GM12878 (cell line): ENCODE results near the gene LRP1B.

ENCODE experiments used
- CTCF ChIP-seq, 3 experiments: IDR thresholded peaks in 2 of 3; conservative IDR thresholded peaks in 1 of 3; 2 replicates each; pipeline ENCODE4 v1.5.1; 2011; ENCODE audit warnings: low read depth in 3 of 3, low read length in 3 of 3, mild to moderate bottlenecking in 3 of 3, control low read depth in 2 of 3, moderate library complexity in 2 of 3, inconsistent platforms in 1 of 3, mixed read lengths in 1 of 3; ENCODE audit not compliant: control insufficient read depth in 2 of 3, insufficient read depth in 1 of 3; ENCODE audit errors: extremely low read depth in 1 of 3
- EP300 ChIP-seq, 2 experiments: fragments of 150-350 bp in 1 of 2; IDR thresholded peaks; 2 replicates each; pipeline ENCODE4 v1.6.1; 2011 to 2012; ENCODE audit warnings: low read depth in 2 of 2, low read length in 2 of 2, borderline replicate concordance in 1 of 2, improper control_type of control experiment in 1 of 2, inconsistent platforms in 1 of 2; ENCODE audit not compliant: control insufficient read depth in 1 of 2
- POLR2A ChIP-seq: IDR thresholded peaks from 2 replicates; pipeline ENCODE4 v1.6.1; 2011; ENCODE audit warnings: low read depth, mild to moderate bottlenecking, low read length
- RAD21 ChIP-seq: IDR thresholded peaks from 2 replicates; pipeline ENCODE4 v1.6.1; 2011; ENCODE audit warnings: mild to moderate bottlenecking, low read depth, low read length, moderate library complexity; ENCODE audit not compliant: insufficient read depth

- TF ChIP-seq CTCF (IDR thresholded peaks at IDR 0.05 in 2 of 3, conservative IDR thresholded peaks at IDR 0.05 in 1 of 3; ENCODE audit: control insufficient read depth in 2 of 3, extremely low read depth in 1 of 3, insufficient read depth in 1 of 3, low read depth in 3 of 3, low read length in 3 of 3) (no peak), RAD21 (no peak), POLR2A (no peak), EP300 (IDR thresholded peaks at IDR 0.05; ENCODE audit: borderline replicate concordance in 1 of 2, control insufficient read depth in 1 of 2, low read depth in 2 of 2, low read length in 2 of 2) (no peak)
Observed at GRCh38 chr2:140185076-140185475, 1945.7 kb downstream of the LRP1B start.
